Naive thymus-derived CD4-positive, alpha-beta T cell (primary cell): ENCODE data around the gene IFIT1. TPM values are rescaled to one million over a fixed set of nuclear protein-coding genes. Genes with fewer than 3 reads are reported as not detected.
A peak's percentile ranks its signal among the peaks of the same experiment; 100 is the strongest.
"Not testable (repeated sequence)": the region's sequence is repeated elsewhere in the genome, so short reads cannot be mapped to it uniquely, and the experiment has no call there.

Experiments
- ATAC-seq: fragments of 150-1000 bp; cut with Tn5 transposase; 2 replicates; pipeline ENCODE4 v1.10.0; 2021; ENCODE audit warnings: mild to moderate bottlenecking, moderate library complexity
- CTCF ChIA-PET: fragments of 350-600 bp; sonication (Branson Sonifier 250); formaldehyde crosslinking; loops from one replicate; lab custom pipeline; 2021; ENCODE audit warnings: antibody characterized with exemption; lab: Charles Lee
- POLR2A ChIA-PET: fragments of 350-600 bp; sonication (Branson Sonifier 250); formaldehyde crosslinking; loops from one replicate; lab custom pipeline; 2021; ENCODE audit warnings: antibody characterized with exemption, inconsistent platforms; lab: Charles Lee
- DNase-seq, 9 donors: peaks; one replicate each; pipeline versions ENCODE4 v3.0.0 to v3.0.0-alpha.2; 2020 to 2022; ENCODE audit warnings: mixed read lengths in 1 of 9
- H3K27ac ChIP-seq: one replicate; pipeline ENCODE4 v1.7.0; 2013; ENCODE audit warnings: mild to moderate bottlenecking, low read depth, low read length, moderate library complexity
- H3K27me3 ChIP-seq, 2 donors: one replicate each; pipeline ENCODE4 v1.7.0; 2013; ENCODE audit warnings: low read length in 2 of 2, mild to moderate bottlenecking in 2 of 2, moderate library complexity in 2 of 2; ENCODE audit not compliant: control insufficient read depth in 2 of 2, insufficient read depth in 2 of 2
- H3K36me3 ChIP-seq, 3 experiments: 1 replicate in 2 of 3; 2 replicates in 1 of 3; pipeline ENCODE4 v1.7.0; 2013; ENCODE audit warnings: low read length in 3 of 3, mild to moderate bottlenecking in 3 of 3, moderate library complexity in 1 of 3; ENCODE audit not compliant: insufficient read depth in 3 of 3, control insufficient read depth in 2 of 3
- H3K4me1 ChIP-seq, 2 donors: one replicate each; pipeline ENCODE4 v1.7.0; 2013; ENCODE audit warnings: low read length in 2 of 2, mild to moderate bottlenecking in 2 of 2, moderate library complexity in 1 of 2; ENCODE audit not compliant: control insufficient read depth in 2 of 2, insufficient read depth in 2 of 2
- H3K4me3 ChIP-seq: 2 replicates; pipeline ENCODE4 v1.7.0; 2013; ENCODE audit warnings: mild to moderate bottlenecking, low read length
- H3K9me3 ChIP-seq, 3 experiments: 1 replicate in 2 of 3; 2 replicates in 1 of 3; pipeline ENCODE4 v1.7.0; 2013; ENCODE audit warnings: low read length in 3 of 3; ENCODE audit not compliant: control insufficient read depth in 2 of 3
- H3K27ac Mint-ChIP-seq, 9 donors: one replicate each; pipeline ENCODE4 v1.8.0; 2020 to 2022; ENCODE audit warnings: mixed read lengths in 9 of 9, mild to moderate bottlenecking in 8 of 9, moderate library complexity in 5 of 9, inconsistent platforms in 2 of 9
- H3K27me3 Mint-ChIP-seq, 5 donors: one replicate each; pipeline ENCODE4 v1.8.0; 2021 to 2022; ENCODE audit warnings: mixed read lengths in 5 of 5, mild to moderate bottlenecking in 1 of 5
- H3K36me3 Mint-ChIP-seq, 5 donors: one replicate each; pipeline ENCODE4 v1.8.0; 2020 to 2022; ENCODE audit warnings: mixed read lengths in 5 of 5, mild to moderate bottlenecking in 3 of 5, inconsistent platforms in 1 of 5
- H3K4me1 Mint-ChIP-seq, 7 donors: one replicate each; pipeline ENCODE4 v1.8.0; 2020 to 2022; ENCODE audit warnings: mixed read lengths in 7 of 7, mild to moderate bottlenecking in 3 of 7, inconsistent platforms in 1 of 7
- H3K4me3 Mint-ChIP-seq, 10 donors: one replicate each; pipeline ENCODE4 v1.8.0; 2020 to 2022; ENCODE audit warnings: mild to moderate bottlenecking in 10 of 10, mixed read lengths in 10 of 10, moderate library complexity in 6 of 10, inconsistent platforms in 2 of 10
- H3K9me3 Mint-ChIP-seq, 11 donors: one replicate each; pipeline ENCODE4 v1.8.0; 2020 to 2022; ENCODE audit warnings: mixed read lengths in 11 of 11, mild to moderate bottlenecking in 4 of 11, inconsistent platforms in 1 of 11, moderate library complexity in 1 of 11
- intact Hi-C, 2 donors: fragments of 100-400 bp; cut with micrococcal nuclease; formaldehyde crosslinking; loops; one replicate each; pipeline ENCODE4 v1.15.1; 2023
- polyA plus RNA-seq, 2 donors: library from polyadenylated mRNA; unstranded; fragments of 300-500 nt; fragmentation: Illumina TruSeq; gene quantifications; one replicate each; pipeline ENCODE4 v1.2.3, GENCODE V29; 2021
- total RNA-seq, 6 experiments: library from RNA in 5 of 6; stranded (reverse) in 5 of 6; gene quantifications; 1 replicate in 5 of 6; 2 replicates in 1 of 6; pipeline ENCODE4 v1.2.3 and lab custom pipeline; 2021 to 2026

IFIT1 gene
- total and polyA plus RNA-seq, 7 experiments from 2014 or later = 1.7 to 16.5 (median 6.5) TPM

DNA sequence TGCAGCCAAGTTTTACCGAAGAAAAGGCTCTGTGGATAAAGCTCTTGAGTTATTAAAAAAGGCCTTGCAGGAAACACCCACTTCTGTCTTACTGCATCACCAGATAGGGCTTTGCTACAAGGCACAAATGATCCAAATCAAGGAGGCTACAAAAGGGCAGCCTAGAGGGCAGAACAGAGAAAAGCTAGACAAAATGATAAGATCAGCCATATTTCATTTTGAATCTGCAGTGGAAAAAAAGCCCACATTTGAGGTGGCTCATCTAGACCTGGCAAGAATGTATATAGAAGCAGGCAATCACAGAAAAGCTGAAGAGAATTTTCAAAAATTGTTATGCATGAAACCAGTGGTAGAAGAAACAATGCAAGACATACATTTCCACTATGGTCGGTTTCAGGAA lies 10.6 kb downstream of the IFIT1 start:
- H3K4me1 Mint-ChIP-seq = peaks cover 10 to 40% (median 29%) of the 10 kb centered on the region in 7 donors
- Histone ChIP-seq H3K36me3 (peaks cover 0 to 7% (median 2%) of the 10 kb centered on the region in 3 experiments), H3K9me3 (no peaks in the 10 kb centered on the region), H3K27ac (no peak overlapping the region), H3K4me1 (no peaks in the 10 kb centered on the region), H3K4me3 (no peak overlapping the region), H3K27me3 (no peaks in the 10 kb centered on the region)
- peaks cover 11 to 81% (median 64%) of the 10 kb centered on the region in 5 donors for H3K36me3 Mint-ChIP-seq
- intact Hi-C loops = no loop called here
- POLR2A ChIA-PET = interaction anchor here (1.3 to 3.3 kb wide), 4 partner anchors 9 to 12 kb away, joined by 6 to 13 read pairs (median 9); partner anchors contain the start of genes IFIT1 and IFIT5
- H3K27me3 Mint-ChIP-seq = no peaks in the 10 kb centered on the region
- no peak for DNase-seq
- no peak overlapping the region for H3K4me3 Mint-ChIP-seq
- CTCF ChIA-PET = no interaction called here
- ATAC-seq = no peak
- peak overlapping the region in 1 of 9 donors; percentile 69 for H3K27ac Mint-ChIP-seq
- peaks cover 0 to 8% (median 0%) of the 10 kb centered on the region in 11 donors for H3K9me3 Mint-ChIP-seq

DNA sequence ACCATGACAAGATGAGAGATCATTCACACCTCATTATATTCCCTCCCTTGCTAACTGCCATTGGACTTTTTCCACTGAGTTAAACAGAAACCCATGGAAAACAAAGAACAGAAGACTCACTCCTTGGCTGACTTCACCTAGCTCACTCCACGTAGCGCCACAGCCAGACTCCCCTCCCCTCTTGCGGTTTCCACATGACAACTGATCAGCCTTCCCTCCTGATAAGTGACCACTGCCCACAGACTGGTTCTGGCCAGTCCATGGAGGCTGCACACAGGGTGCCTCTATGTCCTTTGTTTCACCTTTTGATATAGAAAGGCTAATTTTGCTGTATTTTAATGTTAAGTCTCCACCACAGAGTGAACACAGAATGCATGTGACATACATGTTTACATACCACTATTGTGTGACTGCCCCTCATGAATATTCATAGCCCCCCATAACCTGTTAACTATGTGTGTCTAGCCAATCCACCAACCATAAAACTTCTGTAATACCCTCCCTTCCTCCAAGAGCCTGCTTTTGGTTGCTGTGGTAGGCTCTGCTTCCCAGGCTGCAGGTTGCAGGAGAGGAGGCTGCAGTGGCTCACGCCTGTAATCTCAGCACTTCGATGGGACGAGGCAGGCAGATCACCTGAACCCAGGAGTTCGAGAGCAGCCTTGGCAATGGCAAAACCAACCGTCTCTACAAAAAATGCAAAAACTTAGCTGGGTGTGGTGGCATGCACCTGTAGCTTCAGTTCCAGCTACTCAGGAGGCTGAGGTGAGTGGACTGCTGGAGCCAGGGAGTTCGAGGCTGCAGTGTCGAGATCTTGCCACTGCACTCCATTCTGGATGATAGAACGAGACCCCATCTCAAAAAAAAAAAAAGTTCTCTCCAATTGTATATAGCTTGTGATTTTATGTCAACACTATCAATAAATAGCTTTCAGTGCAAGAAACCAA lies 12.0 kb downstream of the IFIT1 start:
- H3K27me3 Mint-ChIP-seq = no peaks in the 10 kb centered on the region
- no peak overlapping the region for H3K27ac ChIP-seq
- H3K27me3 ChIP-seq = no peaks in the 10 kb centered on the region
- intact Hi-C loops = no loop called here
- H3K36me3 Mint-ChIP-seq = peaks cover 6 to 69% (median 56%) of the 10 kb centered on the region in 5 donors
- no peak for ATAC-seq
- no peaks in the 10 kb centered on the region for H3K4me1 ChIP-seq
- no peak overlapping the region for H3K4me3 ChIP-seq
- H3K9me3 Mint-ChIP-seq = peaks cover 0 to 7% (median 0%) of the 10 kb centered on the region in 11 donors
- H3K36me3 ChIP-seq = peaks cover 0 to 7% (median 2%) of the 10 kb centered on the region in 3 experiments
- DNase-seq = no peak
- ChIA-PET CTCF (interaction anchor here (1.2 kb wide), 1 partner anchor 8 kb away, joined by 4 read pairs; no protein-coding TSS in a partner anchor), POLR2A (interaction anchor here (2.8 to 3.3 kb wide), 3 partner anchors 8 to 12 kb away, joined by 8 to 13 read pairs (median 10); partner anchors contain the start of genes IFIT1 and IFIT5)
- H3K9me3 ChIP-seq = no peaks in the 10 kb centered on the region
- no peak overlapping the region for H3K4me3 Mint-ChIP-seq
- H3K4me1 Mint-ChIP-seq = peaks cover 0 to 28% (median 16%) of the 10 kb centered on the region in 7 donors
- H3K27ac Mint-ChIP-seq = no peak overlapping the region

DNA sequence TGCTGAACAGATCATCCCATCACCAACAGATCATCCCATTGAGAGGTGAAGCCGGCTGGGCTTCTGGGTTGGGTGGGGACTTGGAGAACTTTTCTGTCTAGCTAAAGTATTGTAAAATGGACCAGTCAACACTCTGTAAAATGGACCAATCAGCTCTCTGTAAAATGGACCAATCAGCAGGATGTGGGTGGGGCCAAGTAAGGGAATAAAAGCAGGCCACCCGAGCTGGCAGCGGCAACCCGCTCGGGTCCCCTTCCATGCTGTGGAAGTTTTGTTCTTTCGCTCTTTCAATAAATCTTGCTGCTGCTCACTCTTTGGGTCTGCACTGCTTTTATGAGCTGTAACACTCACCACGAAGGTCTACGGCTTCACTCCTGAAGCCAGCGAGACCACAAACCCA lies 13.8 kb downstream of the IFIT1 start:
- Mint-ChIP-seq H3K4me1 (peaks cover 6 to 24% (median 14%) of the 10 kb centered on the region in 7 donors), H3K36me3 (peaks cover 6 to 66% (median 46%) of the 10 kb centered on the region in 5 donors)
- DNase-seq, ATAC-seq, H3K27ac ChIP-seq, CTCF ChIA-PET, H3K27me3 ChIP-seq, intact Hi-C loops, H3K4me1 ChIP-seq, H3K9me3 Mint-ChIP-seq, H3K36me3 ChIP-seq, H3K4me3 ChIP-seq, H3K4me3 Mint-ChIP-seq, H3K9me3 ChIP-seq, H3K27me3 Mint-ChIP-seq, H3K27ac Mint-ChIP-seq, POLR2A ChIA-PET: not testable (repeated sequence)

DNA sequence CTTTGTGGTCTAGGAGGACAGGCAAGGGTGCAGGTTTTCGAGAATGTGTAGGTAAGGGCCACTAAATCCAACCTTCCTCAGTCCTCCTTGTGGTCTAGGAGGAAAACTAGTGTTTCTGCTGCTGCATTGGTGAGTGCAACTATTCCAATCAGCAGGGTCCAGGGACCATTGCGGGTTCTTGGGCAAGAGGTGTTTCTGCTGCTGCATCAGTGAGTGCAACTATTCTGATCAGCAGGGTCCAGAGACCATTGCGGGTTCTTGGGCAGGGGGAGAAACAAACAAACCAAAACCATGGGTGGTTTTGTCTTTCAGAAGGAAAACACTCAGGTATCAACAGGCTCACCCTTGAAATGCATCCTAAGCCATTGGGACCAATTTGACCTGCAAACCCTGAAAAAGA lies 15.4 kb downstream of the IFIT1 start:
- H3K4me1 Mint-ChIP-seq = peaks cover 9 to 32% (median 17%) of the 10 kb centered on the region in 7 donors
- H3K36me3 ChIP-seq, H3K9me3 ChIP-seq, intact Hi-C loops, ATAC-seq, H3K27me3 Mint-ChIP-seq, H3K9me3 Mint-ChIP-seq, H3K27me3 ChIP-seq, H3K4me3 ChIP-seq, H3K4me1 ChIP-seq, POLR2A ChIA-PET, H3K4me3 Mint-ChIP-seq, H3K27ac Mint-ChIP-seq, H3K27ac ChIP-seq, DNase-seq: not testable (repeated sequence)
- peaks cover 0 to 70% (median 34%) of the 10 kb centered on the region in 5 donors for H3K36me3 Mint-ChIP-seq
- CTCF ChIA-PET = interaction anchor here (0.7 kb wide), 1 partner anchor 137 kb away, joined by 4 read pairs; no protein-coding TSS in a partner anchor

DNA sequence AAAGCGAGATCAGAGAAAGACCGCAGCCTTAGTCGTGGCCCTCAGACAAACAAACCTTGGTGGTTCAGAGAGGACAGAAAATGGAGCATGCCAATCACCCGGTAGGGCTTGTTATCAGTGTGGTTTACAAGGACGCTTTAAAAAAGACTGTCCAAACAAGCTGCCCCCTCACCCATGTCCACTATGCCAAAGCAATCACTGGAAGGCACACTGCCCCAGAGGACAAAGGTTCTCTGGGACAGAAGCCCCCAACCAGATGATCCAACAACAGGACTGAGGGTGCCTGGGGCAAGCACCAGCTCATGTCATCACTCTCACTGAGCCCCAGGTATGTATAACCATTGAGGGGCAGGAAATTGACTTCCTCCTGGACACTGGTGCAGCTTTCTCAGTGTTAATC lies 16.9 kb downstream of the IFIT1 start:
- ATAC-seq, H3K36me3 ChIP-seq, CTCF ChIA-PET, H3K9me3 ChIP-seq, H3K4me1 ChIP-seq, intact Hi-C loops, H3K4me3 ChIP-seq, H3K27ac ChIP-seq, H3K4me3 Mint-ChIP-seq, H3K27me3 Mint-ChIP-seq, H3K9me3 Mint-ChIP-seq, H3K27ac Mint-ChIP-seq, H3K27me3 ChIP-seq, DNase-seq: not testable (repeated sequence)
- peaks cover 8 to 43% (median 29%) of the 10 kb centered on the region in 7 donors for H3K4me1 Mint-ChIP-seq
- POLR2A ChIA-PET = interaction anchor here (0.7 kb wide), 1 partner anchor 296 kb away, joined by 3 read pairs; no protein-coding TSS in a partner anchor
- H3K36me3 Mint-ChIP-seq = peaks cover 0 to 61% (median 22%) of the 10 kb centered on the region in 5 donors

DNA sequence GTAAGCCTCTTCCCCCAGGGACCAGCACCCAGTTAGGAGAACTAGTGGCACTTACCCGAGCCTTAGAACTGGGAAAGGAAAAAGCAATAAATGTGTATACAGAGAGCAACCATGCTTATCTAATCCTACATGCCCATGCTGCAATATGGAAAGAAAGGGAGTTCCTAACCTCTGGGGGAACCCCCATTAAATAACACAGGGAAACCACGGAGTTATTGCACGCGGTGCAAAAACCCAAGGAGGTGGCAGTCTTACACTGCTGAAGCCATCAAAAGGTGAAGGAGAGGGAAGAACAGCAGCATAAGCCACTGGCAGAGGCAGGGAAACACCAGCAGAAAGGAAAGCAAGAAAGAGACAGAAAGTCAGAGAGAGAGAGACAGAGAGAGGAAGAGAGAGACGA lies 18.1 kb downstream of the IFIT1 start:
- H3K27me3 ChIP-seq, H3K9me3 Mint-ChIP-seq, H3K4me1 ChIP-seq, POLR2A ChIA-PET, H3K4me3 ChIP-seq, H3K36me3 ChIP-seq, DNase-seq, ATAC-seq, H3K27me3 Mint-ChIP-seq, CTCF ChIA-PET, H3K27ac ChIP-seq, H3K9me3 ChIP-seq: not testable (repeated sequence)
- peak overlapping the region in 2 of 10 donors; percentile 29 to 49 for H3K4me3 Mint-ChIP-seq
- H3K27ac Mint-ChIP-seq = peak overlapping the region in 3 of 9 donors; percentile 3 to 75 (median 42)
- intact Hi-C loops = loop anchor here (5.0 to 10.0 kb wide), 5 partner anchors 326 to 1814 kb away; partner anchors contain the start of gene PCGF5 (in 1 of the 2)
- peaks cover 0 to 56% (median 13%) of the 10 kb centered on the region in 5 donors for H3K36me3 Mint-ChIP-seq
- peaks cover 12 to 46% (median 34%) of the 10 kb centered on the region in 7 donors for H3K4me1 Mint-ChIP-seq
